Bronchial epithelial cell (primary cell): ENCODE data around the gene MYO7A. TPM values are rescaled to one million over a fixed set of nuclear protein-coding genes. Genes with fewer than 3 reads are reported as not detected.

Experiments
- DNase-seq: peaks from one replicate; pipeline ENCODE4 v3.0.0-alpha.2; 2010; ENCODE audit warnings: low read depth
- FAIRE-seq: peaks from 2 replicates; lab custom pipeline; 2011; peaks lifted over from hg19 to GRCh38; lab: Jason Lieb, UNC
- H3K27me3 ChIP-seq: 2 replicates; pipeline ENCODE4 v1.5.1; 2011; ENCODE audit warnings: low read length; ENCODE audit not compliant: control insufficient read depth, insufficient read depth
- H3K36me3 ChIP-seq: 2 replicates; pipeline ENCODE4 v1.5.1; 2011; ENCODE audit warnings: low read length; ENCODE audit not compliant: control insufficient read depth, insufficient read depth
- H3K4me3 ChIP-seq: 2 replicates; pipeline ENCODE4 v1.5.1; 2011; ENCODE audit warnings: mild to moderate bottlenecking, low read depth, low read length, control low read depth
- total RNA-seq: library from RNA; depleted of rRNA; stranded (reverse); fragments of >200 nt; gene quantifications from 2 replicates; pipeline ENCODE4 v1.2.1, GENCODE V29; 2014
- TF ChIP-seq, protein P1 (sequence below): IDR thresholded peaks from 2 replicates; pipeline ENCODE4 v1.5.1; 2011; ENCODE audit warnings: mild to moderate bottlenecking, moderate library complexity, low read length, control low read depth, inconsistent platforms; ENCODE audit not compliant: insufficient read depth, severe bottlenecking

Gene MYO7A
- total RNA-seq, 1 donor from 2014 or later: under 0.01 TPM

DNA sequence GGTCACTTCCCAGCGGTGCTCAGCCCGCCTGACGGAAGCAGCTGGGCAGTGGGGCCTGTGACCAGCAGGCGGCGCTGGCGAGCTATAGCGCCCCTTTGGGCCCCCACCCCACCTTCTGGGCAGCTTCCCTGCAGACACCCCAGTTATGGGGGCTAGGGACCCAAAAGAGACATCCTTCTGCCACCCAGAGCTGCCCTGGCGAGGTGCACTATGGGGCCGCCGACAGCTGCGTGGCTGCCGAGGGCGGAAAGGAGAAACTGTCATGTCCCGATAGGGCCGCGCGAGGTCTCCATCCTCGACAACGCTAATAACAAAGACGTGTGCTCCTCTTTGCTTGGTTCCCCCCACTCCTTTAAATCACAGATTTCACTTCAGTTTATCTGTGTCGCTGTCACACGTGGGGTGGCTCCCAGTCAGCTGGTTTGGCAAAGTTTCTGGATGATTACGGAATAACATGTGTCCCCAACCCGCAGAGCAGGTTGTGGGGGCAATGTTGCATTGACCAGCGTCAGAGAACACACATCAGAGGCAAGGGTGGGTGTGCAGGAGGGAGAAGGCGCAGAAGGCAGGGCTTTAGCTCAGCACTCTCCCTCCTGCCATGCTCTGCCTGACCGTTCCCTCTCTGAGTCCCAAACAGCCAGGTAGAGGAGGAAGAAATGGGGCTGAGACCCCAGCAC, 673 bp upstream of the MYO7A start:
- H3K4me3 ChIP-seq: peak overlapping the region; percentile 12
- DNase-seq (no peak), FAIRE-seq (no peak)
- H3K36me3 ChIP-seq: no peaks in the 10 kb centered on the region
- TF ChIP-seq, protein P1, sequence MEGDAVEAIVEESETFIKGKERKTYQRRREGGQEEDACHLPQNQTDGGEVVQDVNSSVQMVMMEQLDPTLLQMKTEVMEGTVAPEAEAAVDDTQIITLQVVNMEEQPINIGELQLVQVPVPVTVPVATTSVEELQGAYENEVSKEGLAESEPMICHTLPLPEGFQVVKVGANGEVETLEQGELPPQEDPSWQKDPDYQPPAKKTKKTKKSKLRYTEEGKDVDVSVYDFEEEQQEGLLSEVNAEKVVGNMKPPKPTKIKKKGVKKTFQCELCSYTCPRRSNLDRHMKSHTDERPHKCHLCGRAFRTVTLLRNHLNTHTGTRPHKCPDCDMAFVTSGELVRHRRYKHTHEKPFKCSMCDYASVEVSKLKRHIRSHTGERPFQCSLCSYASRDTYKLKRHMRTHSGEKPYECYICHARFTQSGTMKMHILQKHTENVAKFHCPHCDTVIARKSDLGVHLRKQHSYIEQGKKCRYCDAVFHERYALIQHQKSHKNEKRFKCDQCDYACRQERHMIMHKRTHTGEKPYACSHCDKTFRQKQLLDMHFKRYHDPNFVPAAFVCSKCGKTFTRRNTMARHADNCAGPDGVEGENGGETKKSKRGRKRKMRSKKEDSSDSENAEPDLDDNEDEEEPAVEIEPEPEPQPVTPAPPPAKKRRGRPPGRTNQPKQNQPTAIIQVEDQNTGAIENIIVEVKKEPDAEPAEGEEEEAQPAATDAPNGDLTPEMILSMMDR: peak; percentile 99
- H3K27me3 ChIP-seq: no peaks in the 10 kb centered on the region

DNA sequence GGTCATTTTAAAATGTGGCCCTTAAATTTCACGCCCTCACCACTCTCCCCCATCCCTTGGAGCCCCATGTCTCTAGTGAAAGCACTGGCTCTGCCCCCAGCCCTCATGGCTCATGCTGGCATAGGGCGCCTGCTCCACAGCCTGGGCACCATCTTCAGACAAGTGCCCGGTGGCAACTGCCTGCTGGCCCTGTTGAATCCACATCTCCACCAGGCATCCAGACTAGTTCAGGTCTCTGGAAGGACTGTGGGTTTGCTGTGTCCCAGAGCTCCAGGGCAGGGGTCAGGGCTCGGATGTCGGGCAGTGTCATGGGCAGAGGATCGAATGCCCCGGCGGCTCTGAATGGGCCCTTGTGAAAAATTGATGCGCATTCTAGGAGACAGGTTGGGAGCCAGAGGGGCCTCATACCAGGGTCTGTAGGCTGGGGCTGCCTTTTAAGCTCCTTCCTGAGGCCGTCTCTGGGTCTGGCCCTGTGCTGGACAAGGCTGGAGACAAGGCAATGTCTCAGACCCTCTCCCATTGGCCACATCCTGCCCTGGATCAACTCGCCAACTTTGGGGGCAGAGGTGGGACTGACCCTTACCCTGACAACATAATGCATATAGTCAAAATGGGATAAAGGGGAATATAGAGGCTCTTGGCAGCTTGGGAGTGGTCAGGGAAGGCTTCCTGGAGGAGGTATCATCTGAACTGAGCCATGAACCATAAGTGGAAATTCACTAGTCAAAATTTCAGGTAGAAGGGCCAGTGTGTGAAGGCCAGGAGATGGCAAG, 1.2 kb downstream of the MYO7A start:
- no peaks in the 10 kb centered on the region for H3K27me3 ChIP-seq
- TF ChIP-seq, protein P1: no peak
- H3K4me3 ChIP-seq: no peak overlapping the region
- no peak for DNase-seq
- no peak for FAIRE-seq
- no peaks in the 10 kb centered on the region for H3K36me3 ChIP-seq

DNA sequence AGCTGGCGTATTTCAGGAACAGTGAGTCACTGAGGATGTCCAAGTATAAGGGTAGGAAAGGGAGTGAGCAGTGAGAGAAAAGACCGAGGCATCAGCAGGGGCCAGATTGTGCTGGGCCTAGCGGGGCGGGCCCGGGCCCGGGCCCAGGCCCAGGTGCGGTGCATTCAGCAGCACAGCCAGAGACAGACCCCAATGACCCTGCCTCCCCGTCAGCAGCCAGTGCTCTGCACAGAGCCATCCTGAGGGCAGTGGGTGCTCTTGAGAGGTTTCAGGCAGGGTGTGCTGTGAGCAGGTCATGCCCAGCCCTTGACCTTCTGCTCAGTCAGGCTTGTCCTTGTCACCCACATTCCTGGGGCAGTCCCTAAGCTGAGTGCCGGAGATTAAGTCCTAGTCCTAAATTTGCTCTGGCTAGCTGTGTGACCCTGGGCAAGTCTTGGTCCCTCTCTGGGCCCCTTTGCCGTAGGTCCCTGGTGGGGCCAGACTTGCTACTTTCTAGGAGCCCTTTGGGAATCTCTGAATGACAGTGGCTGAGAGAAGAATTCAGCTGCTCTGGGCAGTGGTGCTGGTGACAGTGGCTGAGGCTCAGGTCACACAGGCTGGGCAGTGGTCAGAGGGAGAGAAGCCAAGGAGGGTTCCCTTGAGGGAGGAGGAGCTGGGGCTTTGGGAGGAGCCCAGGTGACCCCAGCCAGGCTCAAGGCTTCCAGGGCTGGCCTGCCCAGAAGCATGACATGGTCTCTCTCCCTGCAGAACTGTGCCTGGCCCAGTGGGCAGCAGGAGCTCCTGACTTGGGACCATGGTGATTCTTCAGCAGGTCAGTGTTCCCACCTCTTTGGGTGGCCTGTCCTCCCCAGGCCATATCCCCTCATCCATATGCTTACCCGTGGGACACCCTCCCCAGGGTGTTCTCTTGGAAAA, 2.1 kb downstream of the MYO7A start:
- H3K36me3 ChIP-seq: no peaks in the 10 kb centered on the region
- no peak for FAIRE-seq
- no peak overlapping the region for H3K4me3 ChIP-seq
- H3K27me3 ChIP-seq: no peaks in the 10 kb centered on the region
- TF ChIP-seq, protein P1: no peak
- DNase-seq: no peak

DNA sequence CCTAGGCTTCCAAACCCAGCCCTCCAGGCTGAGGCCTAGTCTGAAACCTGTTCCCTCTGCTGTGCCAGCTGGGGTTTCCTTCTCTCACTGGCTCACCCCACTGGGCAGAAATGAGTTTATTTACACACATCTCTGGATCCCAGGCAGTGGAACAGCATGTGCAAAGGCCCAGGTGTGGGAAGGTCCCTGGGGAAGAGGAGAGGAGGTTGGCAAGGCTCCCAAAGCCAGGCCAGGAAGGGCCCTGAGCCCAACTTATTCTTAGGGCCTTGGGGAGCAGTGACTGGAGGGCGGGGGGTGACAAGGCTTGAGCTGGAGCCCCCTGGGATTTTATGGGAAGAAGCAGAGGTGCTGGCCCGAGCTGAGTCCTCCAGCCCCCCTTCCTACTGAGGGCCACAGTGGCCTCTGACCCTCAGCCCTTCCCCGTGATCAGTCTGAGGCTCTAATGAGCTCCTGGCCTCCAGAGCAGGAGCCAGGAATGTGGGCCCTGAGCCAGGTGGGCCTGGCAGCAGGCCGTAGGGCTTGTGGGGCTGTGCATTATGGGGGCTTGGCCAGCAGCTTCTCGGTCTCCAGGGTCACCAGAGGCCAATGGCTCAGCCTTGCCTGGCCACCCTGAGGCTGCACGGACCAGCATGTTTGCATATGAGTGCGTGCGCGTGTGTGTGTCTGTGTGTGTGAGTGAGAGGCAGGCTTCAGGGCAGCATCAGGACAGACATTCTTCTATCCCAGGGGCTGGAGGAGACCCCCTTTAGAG, 2.9 kb downstream of the MYO7A start:
- TF ChIP-seq, protein P1: no peak
- FAIRE-seq: no peak

DNA sequence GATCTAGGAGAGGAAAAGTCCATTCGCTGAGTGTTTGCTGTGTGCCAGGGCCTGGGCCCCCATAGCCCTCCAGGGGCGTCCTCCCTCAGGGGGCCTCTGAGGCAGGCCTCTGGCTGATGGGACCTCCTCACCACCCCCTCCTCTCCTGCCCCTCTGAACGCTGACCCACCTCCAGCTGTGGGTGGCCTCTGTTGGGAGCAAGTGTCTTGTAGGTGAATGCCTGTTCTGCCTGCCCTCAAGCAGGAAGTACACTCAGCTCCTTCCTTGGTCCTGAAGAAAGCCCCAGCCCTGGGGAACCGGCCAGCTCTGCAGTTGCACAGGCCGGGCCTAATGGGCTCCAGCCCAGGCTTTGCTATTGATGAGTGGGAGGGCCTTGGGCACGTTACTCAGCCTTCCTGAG, 3.5 kb downstream of the MYO7A start:
- TF ChIP-seq, protein P1: no peak
- no peak overlapping the region for H3K4me3 ChIP-seq
- H3K36me3 ChIP-seq: no peaks in the 10 kb centered on the region
- no peaks in the 10 kb centered on the region for H3K27me3 ChIP-seq
- FAIRE-seq (no peak), DNase-seq (no peak)

More for the DNA sequence above, 2.9 kb downstream of the MYO7A start:
- no peak for DNase-seq
- Histone ChIP-seq H3K4me3 (no peak overlapping the region), H3K27me3 (no peaks in the 10 kb centered on the region), H3K36me3 (no peaks in the 10 kb centered on the region)
